GM12875 (cell line): ENCODE measurements around the gene MKKS.

ENCODE experiments used
- H3K4me3 ChIP-seq: one replicate; pipeline ENCODE4 v1.5.1; 2011; ENCODE audit warnings: low read depth, low read length, control low read depth
- TF ChIP-seq, protein P1 (sequence below): IDR thresholded peaks from 2 replicates; pipeline ENCODE4 v1.5.1; 2011; ENCODE audit warnings: low read depth, mild to moderate bottlenecking, control low read depth, inconsistent platforms, low read length, moderate library complexity, borderline replicate concordance; ENCODE audit not compliant: insufficient read depth

MKKS gene

DNA sequence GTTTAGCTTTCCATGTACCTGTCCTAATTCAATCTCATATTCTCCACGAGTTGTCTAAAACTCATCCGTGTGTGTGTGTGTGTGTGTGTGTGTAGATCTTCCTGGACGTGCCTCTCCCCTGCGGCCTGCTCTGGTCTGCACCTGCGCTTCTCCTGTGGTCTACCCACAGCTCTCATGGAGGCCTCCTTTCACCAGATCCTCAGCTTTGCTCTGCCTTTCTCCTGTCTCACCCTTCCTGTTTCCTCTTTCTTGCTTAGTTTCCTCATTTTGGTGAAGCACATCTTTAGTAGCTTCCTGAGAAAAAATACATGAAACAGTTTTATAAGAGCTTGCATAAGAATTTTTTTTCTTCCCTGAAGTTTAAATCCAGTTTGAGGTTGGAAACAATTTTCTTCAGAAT is 19.2 kb upstream of the MKKS start:
- no peak overlapping the region for H3K4me3 ChIP-seq
- TF ChIP-seq, protein P1, sequence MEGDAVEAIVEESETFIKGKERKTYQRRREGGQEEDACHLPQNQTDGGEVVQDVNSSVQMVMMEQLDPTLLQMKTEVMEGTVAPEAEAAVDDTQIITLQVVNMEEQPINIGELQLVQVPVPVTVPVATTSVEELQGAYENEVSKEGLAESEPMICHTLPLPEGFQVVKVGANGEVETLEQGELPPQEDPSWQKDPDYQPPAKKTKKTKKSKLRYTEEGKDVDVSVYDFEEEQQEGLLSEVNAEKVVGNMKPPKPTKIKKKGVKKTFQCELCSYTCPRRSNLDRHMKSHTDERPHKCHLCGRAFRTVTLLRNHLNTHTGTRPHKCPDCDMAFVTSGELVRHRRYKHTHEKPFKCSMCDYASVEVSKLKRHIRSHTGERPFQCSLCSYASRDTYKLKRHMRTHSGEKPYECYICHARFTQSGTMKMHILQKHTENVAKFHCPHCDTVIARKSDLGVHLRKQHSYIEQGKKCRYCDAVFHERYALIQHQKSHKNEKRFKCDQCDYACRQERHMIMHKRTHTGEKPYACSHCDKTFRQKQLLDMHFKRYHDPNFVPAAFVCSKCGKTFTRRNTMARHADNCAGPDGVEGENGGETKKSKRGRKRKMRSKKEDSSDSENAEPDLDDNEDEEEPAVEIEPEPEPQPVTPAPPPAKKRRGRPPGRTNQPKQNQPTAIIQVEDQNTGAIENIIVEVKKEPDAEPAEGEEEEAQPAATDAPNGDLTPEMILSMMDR, result no peak

- no peak overlapping the region for H3K4me3 ChIP-seq
- TF ChIP-seq, protein P1, result no peak
Observed at GRCh38 chr20:10449270-10449669, 15.2 kb upstream of the MKKS start.

DNA sequence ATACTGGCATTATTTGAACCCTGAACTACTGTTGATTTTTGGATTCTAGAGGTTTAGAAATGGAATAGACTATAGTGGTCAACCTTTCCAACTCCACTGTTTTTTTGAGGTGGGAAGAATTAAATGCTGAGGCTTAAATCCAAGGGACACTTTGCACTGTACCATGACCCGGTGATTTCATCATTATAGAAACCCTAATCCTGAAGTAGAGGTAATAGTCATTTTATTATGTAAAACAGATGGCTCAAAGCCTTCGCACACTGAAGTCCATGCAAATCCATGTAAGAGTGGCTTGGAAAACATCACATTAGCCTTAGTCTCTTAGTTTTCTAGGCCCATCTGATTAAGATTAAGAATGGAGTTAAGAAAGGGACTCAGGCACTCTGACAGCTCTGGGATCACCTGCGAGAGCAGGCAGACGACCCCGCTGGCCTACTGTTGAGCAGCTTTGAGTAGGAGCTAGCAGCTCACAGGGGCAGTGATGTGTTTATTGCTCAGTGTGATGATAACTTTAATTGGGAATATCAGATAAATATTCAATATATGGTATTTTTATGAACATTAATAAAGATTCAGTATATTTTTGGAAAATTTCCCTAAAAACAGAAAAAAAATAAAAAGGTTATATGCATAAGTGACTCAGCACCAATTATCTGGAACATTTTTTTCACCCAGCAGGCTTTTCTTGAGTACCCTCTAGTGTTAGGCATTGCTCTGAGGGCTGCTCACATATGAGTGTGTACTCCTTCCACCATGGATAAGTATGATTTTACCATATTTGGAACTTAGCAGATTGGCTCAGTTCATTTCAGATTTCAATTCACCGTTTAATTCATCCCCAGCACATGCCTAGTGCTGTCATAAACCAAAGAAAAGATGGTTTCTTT is 14.5 kb upstream of the MKKS start:
- no peak overlapping the region for H3K4me3 ChIP-seq
- TF ChIP-seq, protein P1, result no peak

DNA sequence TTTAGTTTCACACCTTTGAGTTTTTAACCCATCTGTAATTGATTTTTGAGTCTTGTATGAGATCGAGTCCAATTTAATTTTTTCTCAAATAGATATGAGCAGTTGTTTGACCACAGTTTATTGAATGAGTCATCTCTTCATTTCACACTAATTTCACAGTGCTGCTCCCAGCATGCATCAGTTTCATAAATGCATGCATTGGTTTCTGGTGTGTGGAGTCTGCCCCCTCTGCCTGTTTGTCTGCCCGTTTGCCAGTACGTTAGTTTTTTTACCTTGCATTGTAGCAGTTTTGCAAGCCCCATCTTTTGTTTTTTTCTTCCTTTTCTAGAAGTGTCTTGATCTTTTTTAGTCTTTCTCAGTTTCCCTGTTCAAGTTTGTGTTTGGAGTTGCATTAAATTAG is 13.0 kb upstream of the MKKS start:
- H3K4me3 ChIP-seq, result no peak overlapping the region
- TF ChIP-seq, protein P1, result no peak

GRCh38 chr20:10445758-10446157 is 11.7 kb upstream of the MKKS start:
- TF ChIP-seq, protein P1, result no peak
- H3K4me3 ChIP-seq, result no peak overlapping the region

GRCh38 chr20:10443936-10444335 is 9.9 kb upstream of the MKKS start:
- H3K4me3 ChIP-seq, result no peak overlapping the region
- TF ChIP-seq, protein P1, result no peak

DNA sequence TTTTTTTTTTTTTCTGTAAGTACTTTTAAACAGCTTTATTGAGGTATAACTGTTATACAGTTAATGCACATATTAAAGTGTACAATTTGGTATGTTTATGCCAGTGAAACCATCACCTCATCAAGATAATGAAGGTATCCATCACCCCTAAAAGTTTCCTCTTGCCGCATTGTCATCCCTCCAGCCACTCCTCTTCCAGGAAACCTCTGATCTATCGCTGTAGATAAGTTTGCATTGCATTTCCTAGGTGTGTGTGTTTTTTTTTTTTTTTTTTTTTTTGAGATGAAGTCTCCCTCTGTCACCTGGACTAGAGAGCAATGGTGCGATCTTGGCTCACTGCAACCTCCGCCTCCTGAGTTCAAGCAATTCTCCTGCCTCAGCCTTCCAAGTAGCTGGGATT is 4.2 kb upstream of the MKKS start:
- TF ChIP-seq, protein P1, result no peak
- no peak overlapping the region for H3K4me3 ChIP-seq
